HCT116 (cell line): ENCODE results near the gene MOG. TPM values are rescaled to one million over a fixed set of nuclear protein-coding genes. Genes with fewer than 3 reads are reported as not detected.

ENCODE experiments used
- ATAC-seq: fragments of 200-7000 bp; cut with Tn5 transposase; 2 replicates; pipeline ENCODE4 v1.9.1; 2020; ENCODE audit warnings: mild to moderate bottlenecking, moderate library complexity
- BruUV-seq: library from RNA; stranded (reverse); fragments of 400-500 nt; replicated peaks from 2 replicates; lab custom pipeline; 2021; lab: Mats Ljungman, UMichigan
- CTCF ChIA-PET: fragments of 300-600 bp; sonication (Branson Sonifier 250); formaldehyde crosslinking; loops from one replicate; lab custom pipeline; 2021; ENCODE audit warnings: antibody characterized with exemption; lab: Charles Lee
- POLR2A ChIA-PET: fragments of 300-600, 350-600 bp; sonication (Branson Sonifier 250); formaldehyde crosslinking; loops from one replicate; lab custom pipeline; 2021; ENCODE audit warnings: antibody characterized with exemption; lab: Charles Lee
- RAD21 ChIA-PET, 2 experiments: fragments of 300-600 bp; sonication (Branson Sonifier 250); formaldehyde crosslinking; loops; one replicate each; lab custom pipeline; 2023; ENCODE audit warnings: low total read pairs in 2 of 2; ENCODE audit not compliant: uncharacterized antibody in 2 of 2, unreplicated experiment in 2 of 2, low non-redundant PET in 1 of 2; lab: Charles Lee
- DNase-seq: peaks from one replicate; pipeline ENCODE4 v3.0.0-alpha.2; 2010; ENCODE audit warnings: low read depth, low spot score
- H2AFZ ChIP-seq: fragments of 200-600 bp; shearing (Covaris generic), sonication (generic); 2 replicates; pipeline ENCODE4 v1.6.1; 2017; ENCODE audit warnings: low read depth, mixed run types, mixed read lengths, antibody characterized with exemption, low read length; ENCODE audit not compliant: poor library complexity, severe bottlenecking
- H3K27ac ChIP-seq: 2 replicates; pipeline ENCODE4 v1.5.1; 2012; ENCODE audit warnings: low read depth, low read length
- H3K27me3 ChIP-seq: fragments of 200-600 bp; sonication (generic); 2 replicates; pipeline ENCODE4 v1.6.1; 2016; ENCODE audit warnings: mixed run types, low read length, mixed read lengths; ENCODE audit not compliant: insufficient read depth
- H3K36me3 ChIP-seq, 2 experiments: fragments of 200-500 bp in 1 of 2; fragments of 200-600 bp in 1 of 2; sonication (Bioruptor generic) in 1 of 2; sonication (generic) in 1 of 2; 2 replicates each; pipeline versions ENCODE4 v1.5.1 to v1.6.1; 2014 to 2016; ENCODE audit warnings: low read length in 2 of 2, inconsistent platforms in 1 of 2, mixed read lengths in 1 of 2, mixed run types in 1 of 2; ENCODE audit not compliant: insufficient read depth in 2 of 2, control insufficient read depth in 1 of 2
- H3K4me1 ChIP-seq, 2 experiments: fragments of 200-600 bp in 1 of 2; sonication (generic) in 1 of 2; 2 replicates each; pipeline versions ENCODE4 v1.5.1 to v1.6.1; 2012 to 2017; ENCODE audit warnings: low read length in 2 of 2, inconsistent platforms in 1 of 2, mild to moderate bottlenecking in 1 of 2, mixed read lengths in 1 of 2, mixed run types in 1 of 2, moderate library complexity in 1 of 2; ENCODE audit not compliant: insufficient read depth in 2 of 2, control insufficient read depth in 1 of 2
- H3K4me2 ChIP-seq: fragments of 200-600 bp; sonication (generic); 2 replicates; pipeline ENCODE4 v1.6.1; 2017; ENCODE audit warnings: mixed run types, low read length, mixed read lengths
- H3K4me3 ChIP-seq, 2 experiments: fragments of 200-600 bp in 1 of 2; sonication (generic) in 1 of 2; replicated peaks in 1 of 2; 2 replicates each; pipeline ENCODE4 v1.5.1; 2011 to 2016; ENCODE audit warnings: low read length in 2 of 2, control low read depth in 1 of 2, low read depth in 1 of 2, mild to moderate bottlenecking in 1 of 2, mixed read lengths in 1 of 2, mixed run types in 1 of 2
- H3K79me2 ChIP-seq: fragments of 200-600 bp; sonication (generic); 2 replicates; pipeline ENCODE4 v1.6.1; 2017; ENCODE audit warnings: mild to moderate bottlenecking, mixed run types, low read length, moderate library complexity, mixed read lengths; ENCODE audit not compliant: insufficient read depth
- H3K9ac ChIP-seq: fragments of 200-600 bp; sonication (generic); 2 replicates; pipeline ENCODE4 v1.6.1; 2016; ENCODE audit warnings: low read length, mixed read lengths
- H3K9me2 ChIP-seq: fragments of 200-600 bp; sonication (generic), shearing (Covaris generic); 2 replicates; pipeline ENCODE4 v1.6.1; 2017; ENCODE audit warnings: mixed run types, mild to moderate bottlenecking, moderate library complexity; ENCODE audit not compliant: insufficient read depth
- H3K9me3 ChIP-seq, 2 experiments: fragments of 200-500 bp in 1 of 2; fragments of 200-600 bp in 1 of 2; sonication (Bioruptor generic) in 1 of 2; sonication (generic) in 1 of 2; 2 replicates each; pipeline ENCODE4 v1.6.1; 2014 to 2017; ENCODE audit warnings: low read length in 2 of 2, mixed read lengths in 2 of 2, inconsistent platforms in 1 of 2, low read depth in 1 of 2, mild to moderate bottlenecking in 1 of 2, mixed run types in 1 of 2, moderate library complexity in 1 of 2; ENCODE audit not compliant: control insufficient read depth in 1 of 2, insufficient read depth in 1 of 2
- H4K20me1 ChIP-seq: fragments of 200-600 bp; sonication (generic), shearing (Covaris generic); 2 replicates; pipeline ENCODE4 v1.6.1; 2017; ENCODE audit warnings: mixed run types, mild to moderate bottlenecking, moderate library complexity; ENCODE audit not compliant: insufficient read depth
- CBX3 ChIP-seq: IDR thresholded peaks from 2 replicates; pipeline ENCODE4 v1.6.1; 2012; ENCODE audit warnings: low read depth
- CEBPB ChIP-seq: IDR thresholded peaks from 2 replicates; pipeline ENCODE4 v1.6.1; 2012; ENCODE audit warnings: low read depth
- EGR1 ChIP-seq: IDR thresholded peaks from 2 replicates; pipeline ENCODE4 v1.6.1; 2012; ENCODE audit warnings: low read depth
- FOSL1 ChIP-seq: IDR thresholded peaks from 2 replicates; pipeline ENCODE4 v1.6.1; 2012; ENCODE audit warnings: low read depth
- POLR2A ChIP-seq: IDR thresholded peaks from 2 replicates; pipeline ENCODE4 v1.7.0; 2011; ENCODE audit warnings: borderline replicate concordance; ENCODE audit not compliant: insufficient read depth, insufficient read length; ENCODE audit errors: extremely low read depth
- POLR2AphosphoS5 ChIP-seq: IDR thresholded peaks from 2 replicates; pipeline ENCODE4 v1.6.1; 2011; ENCODE audit warnings: mild to moderate bottlenecking, low read depth, low read length, moderate library complexity
- REST ChIP-seq: IDR thresholded peaks from 2 replicates; pipeline ENCODE4 v1.6.1; 2012; ENCODE audit warnings: low read depth
- SIN3A ChIP-seq: IDR thresholded peaks from 2 replicates; pipeline ENCODE4 v1.6.1; 2012; ENCODE audit warnings: low read depth
- TCF7L2 ChIP-seq: IDR thresholded peaks from 2 replicates; pipeline ENCODE4 v1.7.0; 2011; ENCODE audit warnings: borderline replicate concordance, inconsistent platforms; ENCODE audit not compliant: insufficient read depth, insufficient read length; ENCODE audit errors: extremely low read depth
- YY1 ChIP-seq: IDR thresholded peaks from 2 replicates; pipeline ENCODE4 v1.6.1; 2011; ENCODE audit warnings: low read length, low read depth, moderate library complexity, mild to moderate bottlenecking; ENCODE audit not compliant: insufficient replicate concordance; ENCODE audit errors: extremely low read depth
- ZBTB33 ChIP-seq: IDR thresholded peaks from 2 replicates; pipeline ENCODE4 v1.6.1; 2011; ENCODE audit warnings: mild to moderate bottlenecking, low read length, moderate library complexity; ENCODE audit not compliant: insufficient replicate concordance; ENCODE audit errors: extremely low read depth
- ZFX ChIP-seq: fragments of 450-650 bp; IDR thresholded peaks from 2 replicates; pipeline ENCODE4 v1.6.1; 2017
- ZNF274 ChIP-seq: fragments of 200-500 bp; sonication (Bioruptor generic); IDR thresholded peaks from 2 replicates; pipeline ENCODE4 v1.6.1; 2014; ENCODE audit warnings: mild to moderate bottlenecking, low read depth, low read length, inconsistent platforms
- intact Hi-C: fragments of 100-400 bp; cut with micrococcal nuclease; formaldehyde crosslinking; loops from 2 replicates; pipeline ENCODE4 v1.10.0; 2022
- total RNA-seq: library from RNA; stranded (reverse); gene quantifications from one replicate; pipeline ENCODE4 v1.2.1, GENCODE V29; 2021; ENCODE audit not compliant: unreplicated experiment

MOG gene
- total RNA-seq, 1 experiment from 2014 or later, result not detected

GRCh38 chr6:29611426-29611825 lies 45.5 kb upstream of the MOG start:
- ChIA-PET RAD21 (no interaction called here), CTCF (interaction anchor here (2.4 kb wide), 1 partner anchor 42 kb away, joined by 5 read pairs; no protein-coding TSS in a partner anchor), POLR2A (no interaction called here)
- no peak overlapping the region for H3K27ac ChIP-seq
- TF ChIP-seq POLR2AphosphoS5 (no peak), CEBPB (no peak), ZFX (no peak), FOSL1 (no peak), CBX3 (no peak), SIN3A (no peak), POLR2A (no peak), ZNF274 (no peak), REST (no peak), EGR1 (no peak), TCF7L2 (no peak), ZBTB33 (no peak), YY1 (no peak)
- peaks cover 6 to 47% of the 10 kb centered on the region in 2 experiments; a peak in 3 of 4 replicates for H3K36me3 ChIP-seq
- no peak for ATAC-seq
- H3K9me3 ChIP-seq, result no peaks in the 10 kb centered on the region
- H2AFZ ChIP-seq, result no peak overlapping the region
- no peaks in the 10 kb centered on the region for H3K79me2 ChIP-seq
- H3K4me1 ChIP-seq, result no peaks in the 10 kb centered on the region
- H3K27me3 ChIP-seq, result no peaks in the 10 kb centered on the region
- intact Hi-C loops, result no loop called here
- DNase-seq, result no peak
- no peak overlapping the region for H3K4me3 ChIP-seq
- no peak overlapping the region for H3K4me2 ChIP-seq
- no peaks in the 10 kb centered on the region for H4K20me1 ChIP-seq
- no peak overlapping the region for H3K9ac ChIP-seq
- H3K9me2 ChIP-seq, result no peaks in the 10 kb centered on the region
- BruUV-seq, result no TSS peak
